ENCODE data around the gene PLPP3.

The PLPP3 gene

DNA sequence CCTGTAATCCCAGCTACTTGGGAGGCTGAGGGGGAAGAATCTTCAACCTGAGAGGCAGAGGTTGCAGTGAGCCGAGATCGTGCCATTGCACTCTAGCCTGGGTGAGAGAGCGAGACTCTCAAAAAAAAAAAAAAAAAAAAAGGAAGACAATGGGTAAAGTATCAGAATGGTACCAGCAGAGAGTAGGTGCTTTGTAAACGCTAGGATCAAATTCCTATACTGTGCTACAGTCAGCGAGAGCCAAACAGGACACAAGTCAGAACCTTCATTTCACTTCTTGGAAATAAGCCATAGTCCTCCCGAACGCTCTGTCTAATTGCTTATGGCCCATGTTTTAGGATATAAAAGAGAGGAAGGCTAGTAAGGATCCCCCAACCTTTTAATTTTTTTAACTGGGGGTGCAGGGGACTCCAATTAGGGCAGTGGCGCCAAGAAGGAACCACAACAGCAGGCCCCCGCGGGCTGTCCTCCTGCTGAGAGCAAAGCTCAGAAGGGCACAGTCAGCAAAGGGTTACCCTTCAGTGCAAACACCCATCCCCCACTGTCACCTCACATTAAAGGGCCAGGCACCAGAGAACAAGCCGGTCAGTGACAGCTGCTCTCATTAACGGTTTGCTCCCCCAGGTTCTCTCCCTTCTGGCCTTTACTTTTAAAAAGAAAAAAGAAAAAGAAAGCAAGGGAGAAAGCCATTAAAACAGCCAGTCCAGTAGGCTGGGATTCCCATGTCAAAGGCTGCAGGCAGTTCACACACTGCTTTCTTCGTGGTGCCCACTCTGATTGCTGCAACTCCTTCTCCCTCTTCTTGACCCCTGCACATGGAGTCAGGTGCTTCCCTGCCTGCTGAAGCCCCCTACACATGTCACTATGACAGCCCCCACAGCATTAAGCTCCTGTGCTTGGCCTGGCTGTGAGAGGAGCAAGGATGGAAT, 69.4 kb downstream of the PLPP3 start:
- CTCF ChIA-PET: interaction anchor here (0.6 kb wide), 1 partner anchor 309 kb away, joined by 3 read pairs; no protein-coding TSS in a partner anchor
- Histone ChIP-seq H3K4me3 (ENCODE audit: low read depth, low read length) (no peak overlapping the region), H3K9me3 (ENCODE audit: control insufficient read depth, insufficient read depth, low read depth, low read length) (no peaks in the 10 kb centered on the region), H3K4me1 (ENCODE audit: control insufficient read depth, insufficient read depth, low read length) (no peaks in the 10 kb centered on the region), H3K36me3 (ENCODE audit: control insufficient read depth in 2 of 2, insufficient read depth in 1 of 2, low read length in 2 of 2) (peaks cover 0 to 62% of the 10 kb centered on the region in 2 experiments; a peak in 1 of 3 replicates), H3K27ac (ENCODE audit: extremely low read depth, low read depth, low read length) (no peak overlapping the region)
- TF ChIP-seq, protein P1, sequence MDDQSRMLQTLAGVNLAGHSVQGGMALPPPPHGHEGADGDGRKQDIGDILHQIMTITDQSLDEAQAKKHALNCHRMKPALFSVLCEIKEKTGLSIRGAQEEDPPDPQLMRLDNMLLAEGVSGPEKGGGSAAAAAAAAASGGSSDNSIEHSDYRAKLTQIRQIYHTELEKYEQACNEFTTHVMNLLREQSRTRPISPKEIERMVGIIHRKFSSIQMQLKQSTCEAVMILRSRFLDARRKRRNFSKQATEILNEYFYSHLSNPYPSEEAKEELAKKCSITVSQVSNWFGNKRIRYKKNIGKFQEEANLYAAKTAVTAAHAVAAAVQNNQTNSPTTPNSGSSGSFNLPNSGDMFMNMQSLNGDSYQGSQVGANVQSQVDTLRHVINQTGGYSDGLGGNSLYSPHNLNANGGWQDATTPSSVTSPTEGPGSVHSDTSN (CRISPR knock-in tag; IDR thresholded peaks at IDR 0.05): no peak
- TF ChIP-seq ZNF174 (tag by site-specific recombination; IDR thresholded peaks at IDR 0.05): no peak
- TF ChIP-seq, protein P2, sequence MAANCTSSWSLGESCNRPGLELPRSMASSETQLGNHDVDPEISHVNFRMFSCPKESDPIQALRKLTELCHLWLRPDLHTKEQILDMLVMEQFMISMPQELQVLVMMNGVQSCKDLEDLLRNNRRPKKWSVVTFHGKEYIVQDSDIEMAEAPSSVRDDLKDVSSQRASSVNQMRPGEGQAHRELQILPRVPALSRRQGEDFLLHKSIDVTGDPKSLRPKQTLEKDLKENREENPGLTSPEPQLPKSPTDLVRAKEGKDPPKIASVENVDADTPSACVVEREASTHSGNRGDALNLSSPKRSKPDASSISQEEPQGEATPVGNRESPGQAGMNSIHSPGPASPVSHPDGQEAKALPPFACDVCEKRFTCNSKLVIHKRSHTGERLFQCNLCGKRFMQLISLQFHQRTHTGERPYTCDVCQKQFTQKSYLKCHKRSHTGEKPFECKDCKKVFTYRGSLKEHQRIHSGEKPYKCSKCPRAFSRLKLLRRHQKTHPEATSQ (tag by site-specific recombination; IDR thresholded peaks at IDR 0.05): no peak
- TF ChIP-seq ZNF169 (tag by site-specific recombination; IDR thresholded peaks at IDR 0.05): no peak
- TF ChIP-seq ZNF530 (tag by site-specific recombination; IDR thresholded peaks at IDR 0.05; ENCODE audit: low read depth): no peak
- POLR2A ChIA-PET: no interaction called here

DNA sequence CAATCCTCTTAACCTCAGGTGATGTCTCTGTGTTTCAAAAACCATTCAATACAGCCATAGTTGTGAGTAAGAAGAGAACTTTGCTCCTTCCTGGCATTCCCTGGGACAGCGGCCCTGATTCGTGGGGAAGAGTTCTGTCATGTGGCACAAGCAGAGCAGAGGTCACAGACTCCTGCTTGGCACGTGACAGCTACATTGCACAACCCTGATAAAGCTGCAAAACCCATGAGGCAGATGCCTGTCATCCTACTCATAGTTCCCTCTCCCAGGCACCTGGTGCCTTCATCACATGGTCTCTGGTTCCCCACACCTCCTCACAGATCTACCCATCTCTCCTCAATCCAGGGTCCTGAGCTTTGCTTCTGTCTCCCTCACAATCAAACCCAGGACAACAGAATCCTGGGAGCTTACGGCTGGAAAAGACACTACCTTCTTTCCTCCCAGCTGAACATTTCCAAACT, 70.8 kb downstream of the PLPP3 start:
- Histone ChIP-seq H3K9me3 (ENCODE audit: control insufficient read depth, insufficient read depth, low read depth, low read length) (no peaks in the 10 kb centered on the region), H3K27ac (ENCODE audit: extremely low read depth, low read depth, low read length) (no peak overlapping the region), H3K4me1 (ENCODE audit: control insufficient read depth, insufficient read depth, low read length) (no peaks in the 10 kb centered on the region), H3K4me3 (ENCODE audit: low read depth, low read length) (no peak overlapping the region), H3K36me3 (ENCODE audit: control insufficient read depth in 2 of 2, insufficient read depth in 1 of 2, low read length in 2 of 2) (peaks cover 0 to 75% of the 10 kb centered on the region in 2 experiments; a peak in 2 of 3 replicates)
- TF ChIP-seq, protein P3, sequence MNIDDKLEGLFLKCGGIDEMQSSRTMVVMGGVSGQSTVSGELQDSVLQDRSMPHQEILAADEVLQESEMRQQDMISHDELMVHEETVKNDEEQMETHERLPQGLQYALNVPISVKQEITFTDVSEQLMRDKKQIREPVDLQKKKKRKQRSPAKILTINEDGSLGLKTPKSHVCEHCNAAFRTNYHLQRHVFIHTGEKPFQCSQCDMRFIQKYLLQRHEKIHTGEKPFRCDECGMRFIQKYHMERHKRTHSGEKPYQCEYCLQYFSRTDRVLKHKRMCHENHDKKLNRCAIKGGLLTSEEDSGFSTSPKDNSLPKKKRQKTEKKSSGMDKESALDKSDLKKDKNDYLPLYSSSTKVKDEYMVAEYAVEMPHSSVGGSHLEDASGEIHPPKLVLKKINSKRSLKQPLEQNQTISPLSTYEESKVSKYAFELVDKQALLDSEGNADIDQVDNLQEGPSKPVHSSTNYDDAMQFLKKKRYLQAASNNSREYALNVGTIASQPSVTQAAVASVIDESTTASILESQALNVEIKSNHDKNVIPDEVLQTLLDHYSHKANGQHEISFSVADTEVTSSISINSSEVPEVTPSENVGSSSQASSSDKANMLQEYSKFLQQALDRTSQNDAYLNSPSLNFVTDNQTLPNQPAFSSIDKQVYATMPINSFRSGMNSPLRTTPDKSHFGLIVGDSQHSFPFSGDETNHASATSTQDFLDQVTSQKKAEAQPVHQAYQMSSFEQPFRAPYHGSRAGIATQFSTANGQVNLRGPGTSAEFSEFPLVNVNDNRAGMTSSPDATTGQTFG (tag by site-specific recombination; IDR thresholded peaks at IDR 0.05; ENCODE audit: borderline replicate concordance): no peak
- no peak for TF ChIP-seq PRDM10 (tag by site-specific recombination; IDR thresholded peaks at IDR 0.05)
- TF ChIP-seq ZFP69B (tag by site-specific recombination; IDR thresholded peaks at IDR 0.05): no peak
- TF ChIP-seq OSR2 (tag by site-specific recombination; IDR thresholded peaks at IDR 0.05): no peak
- no peak for TF ChIP-seq ZNF362 (tag by site-specific recombination; IDR thresholded peaks at IDR 0.05)
- TF ChIP-seq ZBTB48 (tag by site-specific recombination; IDR thresholded peaks at IDR 0.05): no peak
- TF ChIP-seq, protein P4, sequence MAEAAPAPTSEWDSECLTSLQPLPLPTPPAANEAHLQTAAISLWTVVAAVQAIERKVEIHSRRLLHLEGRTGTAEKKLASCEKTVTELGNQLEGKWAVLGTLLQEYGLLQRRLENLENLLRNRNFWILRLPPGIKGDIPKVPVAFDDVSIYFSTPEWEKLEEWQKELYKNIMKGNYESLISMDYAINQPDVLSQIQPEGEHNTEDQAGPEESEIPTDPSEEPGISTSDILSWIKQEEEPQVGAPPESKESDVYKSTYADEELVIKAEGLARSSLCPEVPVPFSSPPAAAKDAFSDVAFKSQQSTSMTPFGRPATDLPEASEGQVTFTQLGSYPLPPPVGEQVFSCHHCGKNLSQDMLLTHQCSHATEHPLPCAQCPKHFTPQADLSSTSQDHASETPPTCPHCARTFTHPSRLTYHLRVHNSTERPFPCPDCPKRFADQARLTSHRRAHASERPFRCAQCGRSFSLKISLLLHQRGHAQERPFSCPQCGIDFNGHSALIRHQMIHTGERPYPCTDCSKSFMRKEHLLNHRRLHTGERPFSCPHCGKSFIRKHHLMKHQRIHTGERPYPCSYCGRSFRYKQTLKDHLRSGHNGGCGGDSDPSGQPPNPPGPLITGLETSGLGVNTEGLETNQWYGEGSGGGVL (tag by site-specific recombination; IDR thresholded peaks at IDR 0.05): no peak
- TF ChIP-seq ZFP37 (tag by site-specific recombination; IDR thresholded peaks at IDR 0.05): no peak
- no peak for TF ChIP-seq ZNF510 (tag by site-specific recombination; IDR thresholded peaks at IDR 0.05; ENCODE audit: insufficient replicate concordance)
- TF ChIP-seq ZNF311 (tag by site-specific recombination; IDR thresholded peaks at IDR 0.05; ENCODE audit: borderline replicate concordance): no peak
- TF ChIP-seq PRDM1 (tag by site-specific recombination; IDR thresholded peaks at IDR 0.05): no peak
- TF ChIP-seq SCRT2 (tag by site-specific recombination; IDR thresholded peaks at IDR 0.05): no peak
- TF ChIP-seq ZNF768 (tag by site-specific recombination; IDR thresholded peaks at IDR 0.05): no peak
- no peak for TF ChIP-seq TRIM28 (IDR thresholded peaks at IDR 0.05; ENCODE audit: borderline replicate concordance, low read length)
- no peak for TF ChIP-seq ZNF423 (tag by site-specific recombination; IDR thresholded peaks at IDR 0.05)
- ChIA-PET CTCF (interaction anchor here (0.6 kb wide), 2 partner anchors 134 to 813 kb away, joined by 3 read pairs; no protein-coding TSS in a partner anchor), POLR2A (no interaction called here)

Measured in HEK293 (cell line).